NCI-H226 (cell line): ENCODE measurements around the gene CPVL.

Source experiments
- DNase-seq: peaks from one replicate; pipeline ENCODE4 v3.0.0-alpha.2; 2015

CPVL gene

GRCh38 chr7:29154076-29154475, 7.7 kb upstream of the CPVL start:
- DNase-seq = no peak

- DNase-seq = no peak
Observed at GRCh38 chr7:29150856-29151255, 4.5 kb upstream of the CPVL start.

GRCh38 chr7:29149036-29149435, 2.7 kb upstream of the CPVL start:
- no peak for DNase-seq

- DNase-seq = no peak
Observed at GRCh38 chr7:29147821-29148220, 1.5 kb upstream of the CPVL start.

- DNase-seq = no peak
Observed at GRCh38 chr7:29146888-29147609, 712 bp upstream of the CPVL start.

GRCh38 chr7:29145553-29146056, 732 bp downstream of the CPVL start:
- no peak for DNase-seq

GRCh38 chr7:29143751-29144150, 2.6 kb downstream of the CPVL start:
- DNase-seq = no peak

- DNase-seq = no peak
Observed at GRCh38 chr7:29142021-29142727, 4.2 kb downstream of the CPVL start.

- DNase-seq = peak; percentile 5
Observed at GRCh38 chr7:29140873-29141468, 5.4 kb downstream of the CPVL start.

- DNase-seq = peak; percentile 76
Observed at GRCh38 chr7:29139796-29140195, 6.5 kb downstream of the CPVL start.

- DNase-seq = peak; percentile 92
Observed at GRCh38 chr7:29139191-29139590, 7.1 kb downstream of the CPVL start.

- peak; percentile 23 for DNase-seq
Observed at GRCh38 chr7:29138588-29138987, 7.7 kb downstream of the CPVL start.

- DNase-seq = no peak
Observed at GRCh38 chr7:29135846-29136245, 10.5 kb downstream of the CPVL start.

- DNase-seq = no peak
Observed at GRCh38 chr7:29132980-29133379, 13.4 kb downstream of the CPVL start.

- DNase-seq = no peak
Observed at GRCh38 chr7:29131678-29132077, 14.7 kb downstream of the CPVL start.

GRCh38 chr7:29130096-29130495, 16.2 kb downstream of the CPVL start:
- DNase-seq = no peak

GRCh38 chr7:29127527-29127926, 18.8 kb downstream of the CPVL start:
- DNase-seq = no peak

GRCh38 chr7:29126804-29127203, 19.5 kb downstream of the CPVL start:
- no peak for DNase-seq

- no peak for DNase-seq
Observed at GRCh38 chr7:29123626-29124190, 22.6 kb downstream of the CPVL start.

GRCh38 chr7:29122759-29123158, 23.6 kb downstream of the CPVL start:
- no peak for DNase-seq

GRCh38 chr7:29122081-29122480, 24.3 kb downstream of the CPVL start:
- no peak for DNase-seq

GRCh38 chr7:29120955-29121354, 25.4 kb downstream of the CPVL start:
- no peak for DNase-seq

GRCh38 chr7:29119538-29119937, 26.8 kb downstream of the CPVL start:
- no peak for DNase-seq
